Heart left ventricle (tissue), 13 donors: ENCODE data around the gene DLK2.
"Not testable (repeated sequence)": the region's sequence is repeated elsewhere in the genome, so short reads cannot be mapped to it uniquely, and the experiment has no call there.

Experiments
- POLR2A ChIP-seq, 2 donors: fragments of 450-650 bp; IDR thresholded peaks; one replicate each; pipeline ENCODE4 v1.6.1; 2017; ENCODE audit warnings: antibody characterized with exemption in 2 of 2, mild to moderate bottlenecking in 2 of 2, moderate library complexity in 2 of 2
- TF ChIP-seq, protein P1 (sequence below), 12 donors: fragments of 200-600 bp; sonication (generic) in 4 of 12; IDR thresholded peaks; one replicate each; pipeline versions ENCODE4 v1.5.0 to v1.8.0; 2018 to 2022; ENCODE audit warnings: antibody characterized with exemption in 12 of 12, mild to moderate bottlenecking in 5 of 12
- donor health status: ischemic (EF 13 %, LVEDD 7.1; RV severe dilation, severe dysfunction).
- donor health status: DM: no; HTN: yes; CAD: no.
- donor health status: DM: no; HTN: no; CAD: no.
- donor health status: ischemic (EF 25% LVEDD 6.9; RV normal size, moderate dysfunction).
- donor health status: ischemic (EF 25% LVEDD 5.7; RV mildly dilated, moderate dysfunction).
- donor health status: ischemic (EF 35%, LVEDD 5.7; RV mildly dilated, moderate dysfunction).
- donor health status: nonischemic (EF 11% LVEDD 7.7; RV severe dilation, severe dysfunction).
- donor health status: DM: yes; HTN: yes; CAD: no.
- donor health status: PGD.
- donor health status: ischemic (EF 29% LVEDD 5.4; RV normal size, mild dysfunction).
- donor health status: nonischemic (EF 23%, LVEDD 6.1; RV moderate dilation, normal function).

DNA sequence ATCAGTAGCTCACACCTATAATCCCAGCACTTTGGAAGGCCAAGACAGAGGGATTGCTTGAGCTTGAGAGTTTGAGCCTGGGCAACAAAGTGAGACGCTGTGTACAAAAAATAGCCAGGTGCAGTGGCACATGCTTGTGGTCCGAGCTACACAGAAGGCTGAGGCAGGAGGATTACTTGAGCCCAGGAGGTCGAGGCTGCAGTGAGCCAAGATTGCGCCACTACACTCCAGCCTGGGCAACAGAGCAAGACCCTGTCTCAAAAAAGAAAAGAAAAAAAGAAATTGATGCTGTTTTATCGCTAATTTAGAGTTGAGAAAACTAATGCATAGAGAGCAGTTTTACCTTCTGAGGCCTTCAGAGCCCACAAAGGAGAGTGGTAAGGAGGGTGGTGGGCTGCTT is 42.9 kb upstream of the DLK2 start:
- TF ChIP-seq, protein P1, sequence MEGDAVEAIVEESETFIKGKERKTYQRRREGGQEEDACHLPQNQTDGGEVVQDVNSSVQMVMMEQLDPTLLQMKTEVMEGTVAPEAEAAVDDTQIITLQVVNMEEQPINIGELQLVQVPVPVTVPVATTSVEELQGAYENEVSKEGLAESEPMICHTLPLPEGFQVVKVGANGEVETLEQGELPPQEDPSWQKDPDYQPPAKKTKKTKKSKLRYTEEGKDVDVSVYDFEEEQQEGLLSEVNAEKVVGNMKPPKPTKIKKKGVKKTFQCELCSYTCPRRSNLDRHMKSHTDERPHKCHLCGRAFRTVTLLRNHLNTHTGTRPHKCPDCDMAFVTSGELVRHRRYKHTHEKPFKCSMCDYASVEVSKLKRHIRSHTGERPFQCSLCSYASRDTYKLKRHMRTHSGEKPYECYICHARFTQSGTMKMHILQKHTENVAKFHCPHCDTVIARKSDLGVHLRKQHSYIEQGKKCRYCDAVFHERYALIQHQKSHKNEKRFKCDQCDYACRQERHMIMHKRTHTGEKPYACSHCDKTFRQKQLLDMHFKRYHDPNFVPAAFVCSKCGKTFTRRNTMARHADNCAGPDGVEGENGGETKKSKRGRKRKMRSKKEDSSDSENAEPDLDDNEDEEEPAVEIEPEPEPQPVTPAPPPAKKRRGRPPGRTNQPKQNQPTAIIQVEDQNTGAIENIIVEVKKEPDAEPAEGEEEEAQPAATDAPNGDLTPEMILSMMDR (IDR thresholded peaks at IDR 0.05) = not testable (repeated sequence)
- not testable (repeated sequence) for TF ChIP-seq POLR2A (IDR thresholded peaks at IDR 0.05)
